ENCODE measurements around the gene GOLGA8M.
"Not testable (repeated sequence)": the region's sequence is repeated elsewhere in the genome, so short reads cannot be mapped to it uniquely, and the experiment has no call there.

The GOLGA8M gene
- total RNA-seq: 0 to 0.32 (median 0) reads per million in 9 experiments

GRCh38 chr15:28712270-28712669 lies at the start of gene GOLGA8M:
TSS of gene GOLGA8M (minus strand) at chr15:28712421. CDS start at chr15:28712323, 98 bp downstream.
- DNase-seq; ATAC-seq (replicated peaks); H3K4me1 Mint-ChIP-seq (ENCODE audit: low read depth in 2 of 2); H3K4me3 Mint-ChIP-seq; H3K36me3 Mint-ChIP-seq (ENCODE audit: insufficient read depth); H3K9me3 Mint-ChIP-seq; H3K27ac Mint-ChIP-seq; H3K27me3 Mint-ChIP-seq: not testable (repeated sequence)

GRCh38 chr15:28742890-28743289 lies 30.7 kb upstream of the GOLGA8M start:
- H3K36me3 Mint-ChIP-seq (ENCODE audit: insufficient read depth); DNase-seq; H3K27me3 Mint-ChIP-seq; H3K4me1 Mint-ChIP-seq (ENCODE audit: low read depth in 2 of 2); H3K4me3 Mint-ChIP-seq; H3K27ac Mint-ChIP-seq; H3K9me3 Mint-ChIP-seq; ATAC-seq (replicated peaks): not testable (repeated sequence)

GRCh38 chr15:28738590-28739292 lies 26.5 kb upstream of the GOLGA8M start:
- not testable (repeated sequence) for H3K27ac Mint-ChIP-seq; H3K9me3 Mint-ChIP-seq; H3K4me1 Mint-ChIP-seq (ENCODE audit: low read depth in 2 of 2); H3K27me3 Mint-ChIP-seq; H3K36me3 Mint-ChIP-seq (ENCODE audit: insufficient read depth)
- ATAC-seq (replicated peaks): peak; percentile 51
- H3K4me3 Mint-ChIP-seq: peak overlapping the region; percentile 55 to 72
- peak in 1 of 3 experiments; percentile 12 for DNase-seq

GRCh38 chr15:28738200-28738561 lies 26.0 kb upstream of the GOLGA8M start:
- not testable (repeated sequence) for H3K36me3 Mint-ChIP-seq (ENCODE audit: insufficient read depth); DNase-seq; H3K9me3 Mint-ChIP-seq; H3K4me1 Mint-ChIP-seq (ENCODE audit: low read depth in 2 of 2); H3K27me3 Mint-ChIP-seq; H3K27ac Mint-ChIP-seq
- peak overlapping the region; percentile 55 to 72 for H3K4me3 Mint-ChIP-seq
- ATAC-seq (replicated peaks): peak; percentile 33

- peak; percentile 79 for ATAC-seq (replicated peaks)
- not testable (repeated sequence) for H3K9me3 Mint-ChIP-seq; H3K36me3 Mint-ChIP-seq (ENCODE audit: insufficient read depth); H3K4me1 Mint-ChIP-seq (ENCODE audit: low read depth in 2 of 2); H3K27me3 Mint-ChIP-seq
- H3K4me3 Mint-ChIP-seq: peak overlapping the region in 1 of 2 donors; percentile 72
- H3K27ac Mint-ChIP-seq: peak overlapping the region in 1 of 2 donors; percentile 87
- peak in 2 of 3 experiments; percentile 3 to 33 for DNase-seq
Measured at GRCh38 chr15:28737521-28738199, 25.4 kb upstream of the GOLGA8M start.

GRCh38 chr15:28728061-28728460 lies 15.8 kb upstream of the GOLGA8M start:
- H3K4me1 Mint-ChIP-seq (ENCODE audit: low read depth in 2 of 2); H3K9me3 Mint-ChIP-seq; H3K27ac Mint-ChIP-seq; DNase-seq; ATAC-seq (replicated peaks); H3K36me3 Mint-ChIP-seq (ENCODE audit: insufficient read depth); H3K27me3 Mint-ChIP-seq; H3K4me3 Mint-ChIP-seq: not testable (repeated sequence)

- not testable (repeated sequence) for H3K4me1 Mint-ChIP-seq (ENCODE audit: low read depth in 2 of 2); H3K9me3 Mint-ChIP-seq; H3K27me3 Mint-ChIP-seq; H3K36me3 Mint-ChIP-seq (ENCODE audit: insufficient read depth); ATAC-seq (replicated peaks); H3K27ac Mint-ChIP-seq; H3K4me3 Mint-ChIP-seq; DNase-seq
Measured at GRCh38 chr15:28727026-28727425, 14.8 kb upstream of the GOLGA8M start.

- H3K4me3 Mint-ChIP-seq: no peak overlapping the region
- H3K36me3 Mint-ChIP-seq (ENCODE audit: insufficient read depth): no peaks in the 10 kb centered on the region
- no peaks in the 10 kb centered on the region for H3K9me3 Mint-ChIP-seq
- no peak for DNase-seq
- H3K27me3 Mint-ChIP-seq: peaks cover 0 to 8% of the 10 kb centered on the region in 2 donors
- H3K27ac Mint-ChIP-seq: no peak overlapping the region
- no peak for ATAC-seq (replicated peaks)
- H3K4me1 Mint-ChIP-seq (ENCODE audit: low read depth in 2 of 2): peaks cover 0 to 3% of the 10 kb centered on the region in 2 donors
Measured at GRCh38 chr15:28726102-28726501, 13.9 kb upstream of the GOLGA8M start.

- ATAC-seq (replicated peaks) (no peak), DNase-seq (no peak)
- Mint-ChIP-seq H3K4me1 (ENCODE audit: low read depth in 2 of 2) (peaks cover 0 to 3% of the 10 kb centered on the region in 2 donors), H3K36me3 (ENCODE audit: insufficient read depth) (no peaks in the 10 kb centered on the region), H3K27ac (no peak overlapping the region), H3K4me3 (no peak overlapping the region), H3K27me3 (peaks cover 0 to 7% of the 10 kb centered on the region in 2 donors), H3K9me3 (no peaks in the 10 kb centered on the region)
Measured at GRCh38 chr15:28725556-28725955, 13.3 kb upstream of the GOLGA8M start.

- DNase-seq; H3K9me3 Mint-ChIP-seq; H3K27ac Mint-ChIP-seq; H3K36me3 Mint-ChIP-seq (ENCODE audit: insufficient read depth); H3K4me1 Mint-ChIP-seq (ENCODE audit: low read depth in 2 of 2); H3K27me3 Mint-ChIP-seq; ATAC-seq (replicated peaks); H3K4me3 Mint-ChIP-seq: not testable (repeated sequence)
Measured at GRCh38 chr15:28723986-28724385, 11.8 kb upstream of the GOLGA8M start.

- not testable (repeated sequence) for H3K9me3 Mint-ChIP-seq; H3K4me1 Mint-ChIP-seq (ENCODE audit: low read depth in 2 of 2); H3K27ac Mint-ChIP-seq; H3K36me3 Mint-ChIP-seq (ENCODE audit: insufficient read depth); H3K4me3 Mint-ChIP-seq; DNase-seq; H3K27me3 Mint-ChIP-seq; ATAC-seq (replicated peaks)
Measured at GRCh38 chr15:28719626-28720025, 7.4 kb upstream of the GOLGA8M start.

GRCh38 chr15:28718576-28718975 lies 6.4 kb upstream of the GOLGA8M start:
- H3K36me3 Mint-ChIP-seq (ENCODE audit: insufficient read depth); H3K9me3 Mint-ChIP-seq; DNase-seq; H3K27me3 Mint-ChIP-seq; H3K4me3 Mint-ChIP-seq; ATAC-seq (replicated peaks); H3K27ac Mint-ChIP-seq; H3K4me1 Mint-ChIP-seq (ENCODE audit: low read depth in 2 of 2): not testable (repeated sequence)

GRCh38 chr15:28714176-28714575 lies 2.0 kb upstream of the GOLGA8M start:
- not testable (repeated sequence) for H3K4me1 Mint-ChIP-seq (ENCODE audit: low read depth in 2 of 2); H3K27me3 Mint-ChIP-seq; ATAC-seq (replicated peaks); H3K36me3 Mint-ChIP-seq (ENCODE audit: insufficient read depth); H3K9me3 Mint-ChIP-seq; DNase-seq; H3K27ac Mint-ChIP-seq; H3K4me3 Mint-ChIP-seq

GRCh38 chr15:28703927-28704326 lies 8.3 kb downstream of the GOLGA8M start:
- DNase-seq; ATAC-seq (replicated peaks); H3K27me3 Mint-ChIP-seq; H3K9me3 Mint-ChIP-seq; H3K27ac Mint-ChIP-seq; H3K4me1 Mint-ChIP-seq (ENCODE audit: low read depth in 2 of 2); H3K4me3 Mint-ChIP-seq; H3K36me3 Mint-ChIP-seq (ENCODE audit: insufficient read depth): not testable (repeated sequence)

Measured in effector memory CD8-positive, alpha-beta T cell (primary cell).